ENCODE measurements around the gene CEP76.

DNA sequence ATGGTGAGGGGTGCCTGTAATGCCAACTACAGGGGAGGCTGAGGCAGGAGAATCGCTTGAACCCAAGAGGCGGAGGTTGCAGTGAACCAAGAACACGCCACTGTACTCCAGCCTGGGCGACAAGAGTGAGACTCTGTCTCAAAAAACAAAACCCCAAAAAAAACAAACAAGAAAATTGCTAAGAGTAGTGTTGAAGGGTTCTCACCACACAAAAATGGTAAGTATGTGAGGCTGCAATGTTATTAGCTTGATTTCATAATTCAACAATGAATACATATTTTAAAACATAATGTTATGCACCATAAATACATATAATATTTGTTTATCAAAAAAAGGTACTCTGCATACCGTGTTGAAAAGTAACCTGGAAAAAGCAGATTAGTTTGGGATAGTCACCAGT is 46.1 kb upstream of the CEP76 start:
- TF ChIP-seq CTCF (IDR thresholded peaks at IDR 0.05; ENCODE audit: poor library complexity, severe bottlenecking) (no peak), EZH2 (IDR thresholded peaks at IDR 0.05; ENCODE audit: borderline replicate concordance, insufficient read depth, low read length, poor library complexity, severe bottlenecking) (no peak), SMC3 (conservative IDR thresholded peaks at IDR 0.05; ENCODE audit: poor library complexity) (no peak), RAD21 (conservative IDR thresholded peaks at IDR 0.05) (no peak), POLR2AphosphoS5 (IDR thresholded peaks at IDR 0.05) (no peak), EP300 (conservative IDR thresholded peaks at IDR 0.05; ENCODE audit: poor library complexity, severe bottlenecking) (no peak)
- TF ChIP-seq, protein P1, sequence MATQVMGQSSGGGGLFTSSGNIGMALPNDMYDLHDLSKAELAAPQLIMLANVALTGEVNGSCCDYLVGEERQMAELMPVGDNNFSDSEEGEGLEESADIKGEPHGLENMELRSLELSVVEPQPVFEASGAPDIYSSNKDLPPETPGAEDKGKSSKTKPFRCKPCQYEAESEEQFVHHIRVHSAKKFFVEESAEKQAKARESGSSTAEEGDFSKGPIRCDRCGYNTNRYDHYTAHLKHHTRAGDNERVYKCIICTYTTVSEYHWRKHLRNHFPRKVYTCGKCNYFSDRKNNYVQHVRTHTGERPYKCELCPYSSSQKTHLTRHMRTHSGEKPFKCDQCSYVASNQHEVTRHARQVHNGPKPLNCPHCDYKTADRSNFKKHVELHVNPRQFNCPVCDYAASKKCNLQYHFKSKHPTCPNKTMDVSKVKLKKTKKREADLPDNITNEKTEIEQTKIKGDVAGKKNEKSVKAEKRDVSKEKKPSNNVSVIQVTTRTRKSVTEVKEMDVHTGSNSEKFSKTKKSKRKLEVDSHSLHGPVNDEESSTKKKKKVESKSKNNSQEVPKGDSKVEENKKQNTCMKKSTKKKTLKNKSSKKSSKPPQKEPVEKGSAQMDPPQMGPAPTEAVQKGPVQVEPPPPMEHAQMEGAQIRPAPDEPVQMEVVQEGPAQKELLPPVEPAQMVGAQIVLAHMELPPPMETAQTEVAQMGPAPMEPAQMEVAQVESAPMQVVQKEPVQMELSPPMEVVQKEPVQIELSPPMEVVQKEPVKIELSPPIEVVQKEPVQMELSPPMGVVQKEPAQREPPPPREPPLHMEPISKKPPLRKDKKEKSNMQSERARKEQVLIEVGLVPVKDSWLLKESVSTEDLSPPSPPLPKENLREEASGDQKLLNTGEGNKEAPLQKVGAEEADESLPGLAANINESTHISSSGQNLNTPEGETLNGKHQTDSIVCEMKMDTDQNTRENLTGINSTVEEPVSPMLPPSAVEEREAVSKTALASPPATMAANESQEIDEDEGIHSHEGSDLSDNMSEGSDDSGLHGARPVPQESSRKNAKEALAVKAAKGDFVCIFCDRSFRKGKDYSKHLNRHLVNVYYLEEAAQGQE (IDR thresholded peaks at IDR 0.05; ENCODE audit: borderline replicate concordance), result no peak

All from neural cell (in vitro differentiated cells).